Kidney (tissue), 14 donors: ENCODE measurements around the gene SYT6. TPM values are rescaled to one million over a fixed set of nuclear protein-coding genes. Genes with fewer than 3 reads are reported as not detected.

ENCODE experiments used
- DNase-seq, 5 donors: peaks; one replicate each; pipeline ENCODE4 v3.0.0-alpha.2; 2013 to 2020
- FAIRE-seq: peaks from 2 replicates; lab custom pipeline; 2012; peaks lifted over from hg19 to GRCh38; lab: Jason Lieb, UNC
- H3K27ac ChIP-seq, 2 donors: one replicate each; pipeline ENCODE4 v1.7.0; 2013; ENCODE audit warnings: low read depth in 2 of 2, low read length in 2 of 2, inconsistent platforms in 1 of 2
- H3K27me3 ChIP-seq: one replicate; pipeline ENCODE4 v1.7.1; 2013; ENCODE audit warnings: low read length, inconsistent platforms; ENCODE audit not compliant: control insufficient read depth, insufficient read depth
- H3K36me3 ChIP-seq, 3 donors: one replicate each; pipeline versions ENCODE4 v1.7.0 to v1.7.1; 2013; ENCODE audit warnings: low read length in 3 of 3, control low read depth in 1 of 3, inconsistent platforms in 1 of 3; ENCODE audit not compliant: insufficient read depth in 3 of 3, control insufficient read depth in 2 of 3
- H3K4me1 ChIP-seq, 3 donors: one replicate each; pipeline versions ENCODE4 v1.7.0 to v1.7.1; 2013; ENCODE audit warnings: low read length in 3 of 3, inconsistent platforms in 1 of 3, low read depth in 1 of 3; ENCODE audit not compliant: control insufficient read depth in 2 of 3, insufficient read depth in 2 of 3
- H3K4me3 ChIP-seq, 3 donors: one replicate each; pipeline versions ENCODE4 v1.7.0 to v1.8.1; 2013; ENCODE audit warnings: low read length in 3 of 3, control low read depth in 1 of 3, inconsistent platforms in 1 of 3
- H3K9ac ChIP-seq, 3 donors: one replicate each; pipeline versions ENCODE4 v1.7.0 to v1.7.1; 2013; ENCODE audit warnings: low read length in 3 of 3, control low read depth in 1 of 3, inconsistent platforms in 1 of 3
- H3K9me3 ChIP-seq, 3 donors: one replicate each; pipeline versions ENCODE4 v1.7.0 to v1.7.1; 2013; ENCODE audit warnings: low read length in 3 of 3, control low read depth in 1 of 3, inconsistent platforms in 1 of 3; ENCODE audit not compliant: control insufficient read depth in 2 of 3, insufficient read depth in 1 of 3
- intact Hi-C: fragments of 100-400 bp; cut with DNase I; formaldehyde crosslinking; loops from one replicate; pipeline ENCODE4 v1.11.1; 2022
- polyA plus RNA-seq: library from polyadenylated mRNA; stranded (reverse); fragments of 350-450 nt; fragmentation: Illumina TruSeq; extraction: RNeasy Lipid Tissue Mini Kit (QIAGEN cat#74804); gene quantifications from one replicate; pipeline ENCODE4 v1.2.3, GENCODE V29; 2014; ENCODE audit warnings: low read depth, low replicate concordance; ENCODE audit not compliant: insufficient read depth
- total RNA-seq: library from RNA; stranded (reverse); fragmentation: NEBNext Ultra II Directional; extraction: Animal tissue kit (Norgen Biotek cat#: 25700); gene quantifications from one replicate; pipeline ENCODE4 v1.2.1, GENCODE V29; 2021
- TF ChIP-seq, protein P1 (sequence below): IDR thresholded peaks from 3 replicates; pipeline ENCODE4 v1.5.1; 2012; ENCODE audit warnings: mild to moderate bottlenecking, moderate library complexity, borderline replicate concordance; ENCODE audit not compliant: insufficient read depth; ENCODE audit errors: extremely low read depth
- donor health status: control.
- donor health status: control.
- donor health status: control.
- donor health status: control.
- donor health status: control.
- donor health status: DM: yes; HTN: yes; CAD: no.
- donor health status: Normal renal cell carcinoma (clear cell type).

SYT6 gene
- total and polyA plus RNA-seq, 2 donors from 2014 or later: 0.06 to 1.7 TPM

DNA sequence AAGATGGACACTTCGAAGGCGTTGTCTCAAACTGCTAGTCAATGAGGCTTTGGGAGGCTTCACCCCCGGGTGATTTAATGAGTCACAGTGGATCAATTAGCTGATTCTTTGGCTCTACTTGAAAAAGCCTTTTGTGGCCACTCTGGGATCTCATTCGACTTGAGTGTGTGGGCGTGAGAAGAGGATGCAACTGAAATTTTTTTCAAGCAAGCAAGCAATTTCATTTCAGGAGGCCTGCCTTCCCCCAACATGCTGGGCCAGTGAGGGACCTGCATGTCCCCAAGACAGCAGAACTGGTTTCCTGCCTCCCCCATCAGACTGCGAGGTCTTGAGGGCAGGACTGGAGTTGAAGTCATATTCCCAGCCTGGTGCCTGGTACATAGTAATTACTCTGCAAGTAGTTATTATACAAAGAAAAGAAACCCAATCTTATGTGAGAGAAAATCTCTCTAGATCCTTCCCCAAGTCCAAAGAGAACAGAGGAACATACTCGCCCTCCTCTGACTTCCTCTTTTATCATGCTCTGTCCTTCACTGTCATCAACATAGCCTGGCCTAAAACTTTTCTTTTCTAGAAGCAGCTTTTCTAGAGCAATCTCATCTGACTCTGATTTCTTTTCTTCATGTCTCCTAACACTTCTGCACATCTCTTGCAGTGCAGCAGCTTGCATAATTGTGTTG, 22.7 kb downstream of the SYT6 start:
- Histone ChIP-seq H3K4me1 (no peaks in the 10 kb centered on the region), H3K4me3 (no peak overlapping the region), H3K9me3 (no peaks in the 10 kb centered on the region), H3K27ac (no peak overlapping the region), H3K9ac (no peak overlapping the region), H3K27me3 (no peaks in the 10 kb centered on the region), H3K36me3 (no peaks in the 10 kb centered on the region)
- intact Hi-C loops: no loop called here
- FAIRE-seq (no peak), DNase-seq (no peak)
- TF ChIP-seq, protein P1, sequence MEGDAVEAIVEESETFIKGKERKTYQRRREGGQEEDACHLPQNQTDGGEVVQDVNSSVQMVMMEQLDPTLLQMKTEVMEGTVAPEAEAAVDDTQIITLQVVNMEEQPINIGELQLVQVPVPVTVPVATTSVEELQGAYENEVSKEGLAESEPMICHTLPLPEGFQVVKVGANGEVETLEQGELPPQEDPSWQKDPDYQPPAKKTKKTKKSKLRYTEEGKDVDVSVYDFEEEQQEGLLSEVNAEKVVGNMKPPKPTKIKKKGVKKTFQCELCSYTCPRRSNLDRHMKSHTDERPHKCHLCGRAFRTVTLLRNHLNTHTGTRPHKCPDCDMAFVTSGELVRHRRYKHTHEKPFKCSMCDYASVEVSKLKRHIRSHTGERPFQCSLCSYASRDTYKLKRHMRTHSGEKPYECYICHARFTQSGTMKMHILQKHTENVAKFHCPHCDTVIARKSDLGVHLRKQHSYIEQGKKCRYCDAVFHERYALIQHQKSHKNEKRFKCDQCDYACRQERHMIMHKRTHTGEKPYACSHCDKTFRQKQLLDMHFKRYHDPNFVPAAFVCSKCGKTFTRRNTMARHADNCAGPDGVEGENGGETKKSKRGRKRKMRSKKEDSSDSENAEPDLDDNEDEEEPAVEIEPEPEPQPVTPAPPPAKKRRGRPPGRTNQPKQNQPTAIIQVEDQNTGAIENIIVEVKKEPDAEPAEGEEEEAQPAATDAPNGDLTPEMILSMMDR: no peak

DNA sequence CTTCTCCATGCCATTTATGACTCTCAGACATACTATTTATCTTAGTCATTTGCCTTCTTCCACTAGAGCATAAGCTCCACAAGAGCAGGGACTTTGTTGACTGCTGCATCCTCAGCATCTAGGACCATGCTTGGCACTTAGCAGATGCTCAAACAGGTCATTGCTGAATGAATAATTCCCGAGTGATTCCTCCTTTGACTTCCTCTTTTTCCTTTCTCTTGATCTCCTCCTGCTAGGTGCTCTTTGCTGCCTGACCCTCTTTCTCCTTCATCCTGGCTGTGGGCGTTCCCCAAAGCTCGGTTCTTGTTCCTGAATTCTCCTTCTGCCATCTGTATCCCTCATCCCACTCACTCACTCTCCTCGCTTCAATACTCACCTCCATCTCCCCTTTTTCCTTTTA, 23.5 kb downstream of the SYT6 start:
- H3K4me3 ChIP-seq: no peak overlapping the region
- TF ChIP-seq, protein P1: no peak
- no peak overlapping the region for H3K27ac ChIP-seq
- no peaks in the 10 kb centered on the region for H3K36me3 ChIP-seq
- H3K4me1 ChIP-seq: no peaks in the 10 kb centered on the region
- no peak for FAIRE-seq
- no peak for DNase-seq
- no peaks in the 10 kb centered on the region for H3K9me3 ChIP-seq
- H3K9ac ChIP-seq: no peak overlapping the region
- no peaks in the 10 kb centered on the region for H3K27me3 ChIP-seq
- intact Hi-C loops: no loop called here

DNA sequence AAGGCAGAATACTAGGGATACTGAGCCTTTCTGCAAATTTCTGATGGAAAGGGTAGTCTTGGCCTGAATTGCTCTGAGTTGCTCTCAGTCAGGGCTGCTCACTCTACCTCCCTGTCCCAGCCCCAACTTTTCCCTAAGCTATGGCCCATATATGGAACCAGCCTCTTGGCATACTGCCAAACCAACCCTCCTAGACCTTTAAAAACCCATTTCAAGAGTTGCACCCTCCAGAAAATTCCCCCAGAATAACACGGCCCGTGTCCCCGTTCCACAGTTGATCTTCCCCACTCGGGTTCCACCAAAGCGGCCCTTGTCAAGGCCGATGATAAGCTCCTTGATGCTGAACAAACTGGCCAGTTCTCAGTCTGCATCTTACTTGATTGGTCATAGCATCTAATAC, 25.4 kb downstream of the SYT6 start:
- H3K9me3 ChIP-seq: no peaks in the 10 kb centered on the region
- H3K27me3 ChIP-seq: no peaks in the 10 kb centered on the region
- no peak overlapping the region for H3K9ac ChIP-seq
- H3K4me1 ChIP-seq: no peaks in the 10 kb centered on the region
- no peak overlapping the region for H3K27ac ChIP-seq
- TF ChIP-seq, protein P1: no peak
- DNase-seq (no peak), FAIRE-seq (no peak)
- no peaks in the 10 kb centered on the region for H3K36me3 ChIP-seq
- no peak overlapping the region for H3K4me3 ChIP-seq
- intact Hi-C loops: no loop called here
